ENCODE data around the gene USP5. TPM values are rescaled to one million over a fixed set of nuclear protein-coding genes. Genes with fewer than 3 reads are reported as not detected.

USP5 gene
- total RNA-seq, 6 experiments from 2014 or later = 149 to 211 (median 182) TPM

DNA sequence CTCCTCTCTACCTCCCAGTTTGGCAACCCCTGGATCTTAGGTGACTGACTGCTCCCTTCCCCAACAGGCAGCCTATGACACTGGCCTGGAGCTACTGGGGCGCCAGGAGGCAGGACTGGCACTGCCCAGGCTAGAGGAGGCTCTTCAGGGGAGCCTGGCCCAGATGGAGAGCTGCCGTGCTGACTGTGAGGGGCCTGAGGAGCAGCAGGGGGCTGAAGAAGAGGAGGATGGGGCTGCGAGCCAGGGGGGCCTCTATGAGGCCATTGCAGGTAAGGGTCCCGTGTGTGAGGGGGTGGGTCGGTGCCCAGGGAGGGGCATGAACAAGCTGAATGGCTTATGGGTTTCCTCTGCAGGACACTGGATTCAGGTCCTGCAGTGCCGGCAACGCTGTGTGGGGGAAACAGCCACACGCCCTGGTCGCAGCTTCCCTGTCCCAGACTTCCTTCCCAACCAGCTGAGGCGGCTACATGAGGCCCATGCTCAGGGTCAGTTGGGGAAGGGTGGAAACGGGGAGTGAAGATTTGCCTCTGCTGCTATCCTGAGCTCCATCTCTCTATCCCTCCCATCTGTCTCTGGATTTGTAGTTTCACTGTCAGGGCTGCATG, 21.6 kb upstream of the USP5 start:
- peaks cover 44% of the 10 kb centered on the region for H3K4me1 Mint-ChIP-seq (ENCODE audit: low read depth)
- H3K27me3 Mint-ChIP-seq (ENCODE audit: insufficient read depth) = peaks cover 3% of the 10 kb centered on the region

DNA sequence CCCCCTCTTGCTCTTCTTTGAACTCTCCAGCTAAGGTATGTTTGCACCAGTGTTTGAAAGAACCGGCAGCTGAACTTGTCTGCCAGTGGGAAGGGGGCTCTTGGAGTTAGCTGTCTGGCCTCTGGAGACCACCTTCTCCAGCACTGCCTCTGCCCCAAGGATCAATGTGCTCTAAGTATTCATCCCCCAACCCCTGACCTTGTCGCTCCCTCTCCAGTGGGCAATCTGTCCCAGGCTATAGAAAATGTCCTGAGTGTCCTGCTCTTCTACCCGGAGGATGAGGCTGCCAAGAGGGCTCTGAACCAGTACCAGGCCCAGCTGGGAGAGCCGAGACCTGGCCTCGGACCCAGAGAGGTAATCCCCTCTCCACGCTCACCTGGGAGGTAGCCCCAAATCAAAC, 21.0 kb upstream of the USP5 start:
- TF ChIP-seq, protein P1, sequence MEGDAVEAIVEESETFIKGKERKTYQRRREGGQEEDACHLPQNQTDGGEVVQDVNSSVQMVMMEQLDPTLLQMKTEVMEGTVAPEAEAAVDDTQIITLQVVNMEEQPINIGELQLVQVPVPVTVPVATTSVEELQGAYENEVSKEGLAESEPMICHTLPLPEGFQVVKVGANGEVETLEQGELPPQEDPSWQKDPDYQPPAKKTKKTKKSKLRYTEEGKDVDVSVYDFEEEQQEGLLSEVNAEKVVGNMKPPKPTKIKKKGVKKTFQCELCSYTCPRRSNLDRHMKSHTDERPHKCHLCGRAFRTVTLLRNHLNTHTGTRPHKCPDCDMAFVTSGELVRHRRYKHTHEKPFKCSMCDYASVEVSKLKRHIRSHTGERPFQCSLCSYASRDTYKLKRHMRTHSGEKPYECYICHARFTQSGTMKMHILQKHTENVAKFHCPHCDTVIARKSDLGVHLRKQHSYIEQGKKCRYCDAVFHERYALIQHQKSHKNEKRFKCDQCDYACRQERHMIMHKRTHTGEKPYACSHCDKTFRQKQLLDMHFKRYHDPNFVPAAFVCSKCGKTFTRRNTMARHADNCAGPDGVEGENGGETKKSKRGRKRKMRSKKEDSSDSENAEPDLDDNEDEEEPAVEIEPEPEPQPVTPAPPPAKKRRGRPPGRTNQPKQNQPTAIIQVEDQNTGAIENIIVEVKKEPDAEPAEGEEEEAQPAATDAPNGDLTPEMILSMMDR (IDR thresholded peaks at IDR 0.05) = no peak
- peaks cover 2% of the 10 kb centered on the region; the same call in 1 of the 2 replicates for H3K27me3 Mint-ChIP-seq (ENCODE audit: insufficient read depth)
- peaks cover 17% of the 10 kb centered on the region; the same call in 1 of the 2 replicates for H3K36me3 Mint-ChIP-seq (ENCODE audit: low read depth)
- H3K9me3 Mint-ChIP-seq = no peaks in the 10 kb centered on the region
- H3K27ac Mint-ChIP-seq = no peak overlapping the region
- peak overlapping the region; percentile 22 for H3K4me3 Mint-ChIP-seq
- H3K4me1 Mint-ChIP-seq (ENCODE audit: low read depth) = peaks cover 40% of the 10 kb centered on the region
- no peak for DNase-seq

More for the DNA sequence above, 21.6 kb upstream of the USP5 start:
- no peak for DNase-seq
- Mint-ChIP-seq H3K27ac (peak overlapping the region; percentile 56; the same call in 1 of the 2 replicates), H3K4me3 (peak overlapping the region; percentile 99), H3K36me3 (ENCODE audit: low read depth) (peaks cover 17% of the 10 kb centered on the region), H3K9me3 (no peaks in the 10 kb centered on the region)
- TF ChIP-seq, protein P1 (IDR thresholded peaks at IDR 0.05) = no peak

DNA sequence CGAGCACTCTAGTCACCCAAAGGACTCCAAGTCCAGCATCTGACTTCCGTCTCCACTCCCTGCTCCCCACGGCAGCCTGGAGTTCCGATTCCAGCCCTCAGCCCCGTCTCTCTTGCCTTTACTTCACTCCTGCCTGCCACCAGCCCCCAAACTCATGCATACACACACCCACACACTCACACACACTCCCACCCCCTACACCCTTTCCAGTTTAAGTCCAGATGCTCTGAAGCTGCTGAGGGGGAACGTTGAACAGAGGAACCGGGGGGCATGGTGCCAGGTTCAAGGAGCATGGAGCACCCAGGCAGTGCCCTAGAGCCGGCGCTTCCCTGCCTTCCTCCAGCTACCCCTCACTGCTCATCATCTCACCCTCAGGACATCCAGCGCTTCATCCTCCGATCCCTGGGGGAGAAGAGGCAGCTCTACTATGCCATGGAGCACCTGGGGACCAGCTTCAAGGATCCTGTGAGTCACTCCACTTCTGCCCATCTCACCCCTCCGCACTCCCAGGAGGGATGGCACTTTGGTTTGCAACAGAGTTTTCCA, 20.4 kb upstream of the USP5 start:
- no peak for DNase-seq

DNA sequence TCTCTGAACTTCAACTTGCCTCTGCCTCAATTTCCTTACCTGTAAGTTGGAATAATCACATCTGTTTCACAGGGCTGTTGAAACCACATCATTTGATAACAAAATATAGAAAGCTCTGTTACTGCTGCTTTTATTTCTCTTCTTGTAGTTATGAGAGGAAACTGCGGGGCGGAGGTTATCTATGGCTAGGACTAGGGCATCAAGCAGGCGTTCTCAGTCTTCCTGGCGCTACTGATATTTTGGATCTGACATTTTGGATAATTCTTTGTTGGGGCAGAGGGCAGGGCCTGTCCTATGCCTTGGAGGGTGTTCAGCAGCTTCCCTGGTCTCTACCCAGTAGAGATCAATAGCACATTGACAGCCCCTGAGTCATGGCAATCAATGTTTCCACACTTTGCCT, 19.8 kb upstream of the USP5 start:
- Mint-ChIP-seq H3K27me3 (ENCODE audit: insufficient read depth) (peaks cover 2% of the 10 kb centered on the region; the same call in 1 of the 2 replicates), H3K9me3 (no peaks in the 10 kb centered on the region), H3K4me1 (ENCODE audit: low read depth) (peaks cover 38% of the 10 kb centered on the region), H3K36me3 (ENCODE audit: low read depth) (peaks cover 17% of the 10 kb centered on the region; the same call in 1 of the 2 replicates), H3K4me3 (no peak overlapping the region), H3K27ac (no peak overlapping the region)
- TF ChIP-seq, protein P1 (IDR thresholded peaks at IDR 0.05) = no peak
- no peak for DNase-seq

More for the DNA sequence above, 20.4 kb upstream of the USP5 start:
- Mint-ChIP-seq H3K9me3 (no peaks in the 10 kb centered on the region), H3K4me3 (no peak overlapping the region), H3K27me3 (ENCODE audit: insufficient read depth) (peaks cover 2% of the 10 kb centered on the region; the same call in 1 of the 2 replicates), H3K36me3 (ENCODE audit: low read depth) (peaks cover 17% of the 10 kb centered on the region; the same call in 1 of the 2 replicates), H3K27ac (no peak overlapping the region), H3K4me1 (ENCODE audit: low read depth) (peaks cover 40% of the 10 kb centered on the region)
- TF ChIP-seq, protein P1 (IDR thresholded peaks at IDR 0.05) = no peak

DNA sequence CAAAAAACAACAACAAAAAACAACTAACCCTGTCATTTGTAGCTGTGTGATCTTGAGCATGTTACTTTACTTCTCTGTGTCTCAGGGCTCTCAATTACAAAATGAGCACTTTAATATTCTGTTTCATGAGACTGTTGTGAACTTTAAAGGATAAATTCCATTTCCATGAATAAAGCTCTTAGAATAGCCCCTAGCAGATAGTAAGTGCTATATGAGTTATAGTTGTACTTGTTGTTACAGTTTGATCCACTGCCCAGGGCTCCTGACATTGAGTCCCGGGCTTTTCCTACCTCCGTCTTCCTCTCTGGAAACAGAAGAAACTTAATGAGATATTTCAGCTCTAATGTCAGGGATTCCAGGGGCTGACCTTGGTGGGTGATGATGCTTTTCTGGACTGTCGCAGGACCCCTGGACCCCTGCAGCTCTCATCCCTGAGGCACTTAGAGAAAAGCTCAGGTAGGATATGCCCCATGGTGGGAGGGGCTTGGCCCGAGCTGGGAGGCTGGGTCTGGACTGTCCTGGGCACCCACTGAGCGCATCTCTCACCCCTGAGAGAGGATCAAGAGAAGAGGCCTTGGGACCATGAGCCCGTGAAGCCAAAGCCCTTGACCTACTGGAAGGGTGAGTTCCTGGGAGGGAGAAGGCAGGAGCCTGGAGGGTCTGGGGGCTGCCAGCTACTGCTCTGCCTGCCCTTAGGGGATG, 18.6 kb upstream of the USP5 start:
- Mint-ChIP-seq H3K27ac (no peak overlapping the region; the same call in 1 of the 2 replicates), H3K9me3 (no peaks in the 10 kb centered on the region), H3K36me3 (ENCODE audit: low read depth) (peaks cover 23% of the 10 kb centered on the region; the same call in 1 of the 2 replicates), H3K27me3 (ENCODE audit: insufficient read depth) (peaks cover 2% of the 10 kb centered on the region; the same call in 1 of the 2 replicates), H3K4me3 (no peak overlapping the region), H3K4me1 (ENCODE audit: low read depth) (peaks cover 26% of the 10 kb centered on the region)
- DNase-seq = no peak
- TF ChIP-seq, protein P1 (IDR thresholded peaks at IDR 0.05) = no peak
